ENCODE measurements around the gene CCND1. TPM values are rescaled to one million over a fixed set of nuclear protein-coding genes. Genes with fewer than 3 reads are reported as not detected.

The CCND1 gene
- total RNA-seq, 1 donor from 2014 or later: 85.0 TPM

DNA sequence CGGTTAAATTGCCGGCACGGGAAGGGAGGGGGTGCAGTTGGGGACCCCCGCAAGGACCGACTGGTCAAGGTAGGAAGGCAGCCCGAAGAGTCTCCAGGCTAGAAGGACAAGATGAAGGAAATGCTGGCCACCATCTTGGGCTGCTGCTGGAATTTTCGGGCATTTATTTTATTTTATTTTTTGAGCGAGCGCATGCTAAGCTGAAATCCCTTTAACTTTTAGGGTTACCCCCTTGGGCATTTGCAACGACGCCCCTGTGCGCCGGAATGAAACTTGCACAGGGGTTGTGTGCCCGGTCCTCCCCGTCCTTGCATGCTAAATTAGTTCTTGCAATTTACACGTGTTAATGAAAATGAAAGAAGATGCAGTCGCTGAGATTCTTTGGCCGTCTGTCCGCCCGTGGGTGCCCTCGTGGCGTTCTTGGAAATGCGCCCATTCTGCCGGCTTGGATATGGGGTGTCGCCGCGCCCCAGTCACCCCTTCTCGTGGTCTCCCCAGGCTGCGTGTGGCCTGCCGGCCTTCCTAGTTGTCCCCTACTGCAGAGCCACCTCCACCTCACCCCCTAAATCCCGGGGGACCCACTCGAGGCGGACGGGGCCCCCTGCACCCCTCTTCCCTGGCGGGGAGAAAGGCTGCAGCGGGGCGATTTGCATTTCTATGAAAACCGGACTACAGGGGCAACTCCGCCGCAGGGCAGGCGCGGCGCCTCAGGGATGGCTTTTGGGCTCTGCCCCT lies 529 bp upstream of the CCND1 start:
- Mint-ChIP-seq H3K27ac (peak overlapping the region; percentile 87), H3K4me1 (peaks cover 35% of the 10 kb centered on the region), H3K9me3 (no peaks in the 10 kb centered on the region), H3K4me3 (peak overlapping the region; percentile 99), H3K36me3 (peaks cover 2% of the 10 kb centered on the region), H3K27me3 (ENCODE audit: insufficient read depth, low read depth) (peaks cover 8% of the 10 kb centered on the region)
- peaks cover 35% of the 10 kb centered on the region for H4K20me1 ChIP-seq (ENCODE audit: low read depth)
- H3K79me2 ChIP-seq (ENCODE audit: low read depth): peaks cover 44% of the 10 kb centered on the region
- H3K4me3 ChIP-seq: peak overlapping the region; percentile 94
- peak overlapping the region; percentile 93 for H3K4me2 ChIP-seq
- DNase-seq (ENCODE audit: low spot score): peak; percentile 48
- peak overlapping the region; percentile 57 for H3K27ac ChIP-seq
- H3K4me1 ChIP-seq: peaks cover 32% of the 10 kb centered on the region
- H3K9ac ChIP-seq: no peak overlapping the region
- peak overlapping the region; percentile 14 for H2AFZ ChIP-seq (replicated peaks)
- no peaks in the 10 kb centered on the region for H3K36me3 ChIP-seq
- H3K27me3 ChIP-seq: peaks cover 24% of the 10 kb centered on the region
- H3F3A ChIP-seq (ENCODE audit: low read depth): peaks cover 27% of the 10 kb centered on the region
- H3K9me3 ChIP-seq (ENCODE audit: low read depth): no peaks in the 10 kb centered on the region
- TF ChIP-seq EZH2phosphoT487 (IDR thresholded peaks at IDR 0.05) (peak; percentile 10), EZH2 (IDR thresholded peaks at IDR 0.05) (no peak)
- TF ChIP-seq, protein P1, sequence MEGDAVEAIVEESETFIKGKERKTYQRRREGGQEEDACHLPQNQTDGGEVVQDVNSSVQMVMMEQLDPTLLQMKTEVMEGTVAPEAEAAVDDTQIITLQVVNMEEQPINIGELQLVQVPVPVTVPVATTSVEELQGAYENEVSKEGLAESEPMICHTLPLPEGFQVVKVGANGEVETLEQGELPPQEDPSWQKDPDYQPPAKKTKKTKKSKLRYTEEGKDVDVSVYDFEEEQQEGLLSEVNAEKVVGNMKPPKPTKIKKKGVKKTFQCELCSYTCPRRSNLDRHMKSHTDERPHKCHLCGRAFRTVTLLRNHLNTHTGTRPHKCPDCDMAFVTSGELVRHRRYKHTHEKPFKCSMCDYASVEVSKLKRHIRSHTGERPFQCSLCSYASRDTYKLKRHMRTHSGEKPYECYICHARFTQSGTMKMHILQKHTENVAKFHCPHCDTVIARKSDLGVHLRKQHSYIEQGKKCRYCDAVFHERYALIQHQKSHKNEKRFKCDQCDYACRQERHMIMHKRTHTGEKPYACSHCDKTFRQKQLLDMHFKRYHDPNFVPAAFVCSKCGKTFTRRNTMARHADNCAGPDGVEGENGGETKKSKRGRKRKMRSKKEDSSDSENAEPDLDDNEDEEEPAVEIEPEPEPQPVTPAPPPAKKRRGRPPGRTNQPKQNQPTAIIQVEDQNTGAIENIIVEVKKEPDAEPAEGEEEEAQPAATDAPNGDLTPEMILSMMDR (IDR thresholded peaks at IDR 0.05): no peak

DNA sequence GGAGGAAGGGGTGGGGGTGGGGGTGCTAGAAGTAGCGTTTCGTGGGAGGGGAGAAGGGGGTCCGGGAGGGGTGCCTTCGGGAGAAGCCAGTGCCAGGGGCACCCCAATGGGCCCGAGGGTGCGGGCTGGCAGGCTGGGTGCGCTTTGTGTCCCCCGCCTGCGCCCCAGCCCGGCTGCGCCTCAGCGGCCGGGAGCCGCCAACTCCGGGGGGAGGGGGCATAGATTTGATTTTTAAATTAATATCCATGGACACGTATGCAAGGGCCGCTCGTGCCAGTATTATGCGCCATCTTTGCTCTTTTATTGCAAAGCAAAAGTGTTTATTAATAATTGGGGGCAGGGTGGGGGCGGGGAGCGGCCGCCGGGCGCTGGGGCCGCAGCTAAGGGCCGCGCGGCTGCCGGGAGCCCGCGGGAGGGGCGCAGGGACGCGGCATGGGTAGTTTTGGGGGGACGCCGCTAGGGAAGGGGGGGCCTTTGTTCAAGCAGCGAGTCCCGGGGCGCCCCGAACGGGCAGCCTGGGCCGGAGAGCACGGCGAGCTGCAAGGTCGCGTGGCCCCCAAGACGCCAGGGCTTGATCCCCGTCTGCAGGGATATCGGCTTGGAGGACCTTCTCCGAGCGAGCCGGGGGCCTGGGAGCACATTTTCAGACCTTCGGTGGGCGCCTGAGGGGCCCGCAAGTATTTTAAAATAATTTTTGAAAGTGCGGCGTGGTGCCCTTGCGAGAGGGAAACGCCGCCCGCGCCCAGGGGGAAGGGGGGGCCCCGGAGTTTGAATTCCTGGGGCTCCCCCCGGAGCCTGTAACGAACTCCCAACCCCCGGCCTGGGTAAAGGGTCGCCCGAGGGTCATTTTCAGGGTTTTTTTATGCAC lies 959 bp downstream of the CCND1 start:
- H3K4me3 ChIP-seq: peak overlapping the region; percentile 94
- H4K20me1 ChIP-seq (ENCODE audit: low read depth): peaks cover 50% of the 10 kb centered on the region
- no peaks in the 10 kb centered on the region for H3K36me3 ChIP-seq
- no peak overlapping the region for H2AFZ ChIP-seq (replicated peaks)
- peaks cover 12% of the 10 kb centered on the region for H3K27me3 ChIP-seq
- Mint-ChIP-seq H3K27ac (no peak overlapping the region), H3K36me3 (peaks cover 4% of the 10 kb centered on the region), H3K27me3 (ENCODE audit: insufficient read depth, low read depth) (peaks cover 6% of the 10 kb centered on the region), H3K4me1 (peaks cover 31% of the 10 kb centered on the region), H3K4me3 (peak overlapping the region; percentile 99), H3K9me3 (no peaks in the 10 kb centered on the region)
- DNase-seq (ENCODE audit: low spot score): peak; percentile 35
- peaks cover 34% of the 10 kb centered on the region for H3K4me1 ChIP-seq
- peak overlapping the region; percentile 80 for H3K9ac ChIP-seq
- H3K27ac ChIP-seq: no peak overlapping the region
- peaks cover 46% of the 10 kb centered on the region for H3K79me2 ChIP-seq (ENCODE audit: low read depth)
- H3K9me3 ChIP-seq (ENCODE audit: low read depth): no peaks in the 10 kb centered on the region
- peak overlapping the region; percentile 93 for H3K4me2 ChIP-seq
- TF ChIP-seq EZH2 (IDR thresholded peaks at IDR 0.05) (no peak), EZH2phosphoT487 (IDR thresholded peaks at IDR 0.05) (no peak)
- H3F3A ChIP-seq (ENCODE audit: low read depth): peaks cover 37% of the 10 kb centered on the region

DNA sequence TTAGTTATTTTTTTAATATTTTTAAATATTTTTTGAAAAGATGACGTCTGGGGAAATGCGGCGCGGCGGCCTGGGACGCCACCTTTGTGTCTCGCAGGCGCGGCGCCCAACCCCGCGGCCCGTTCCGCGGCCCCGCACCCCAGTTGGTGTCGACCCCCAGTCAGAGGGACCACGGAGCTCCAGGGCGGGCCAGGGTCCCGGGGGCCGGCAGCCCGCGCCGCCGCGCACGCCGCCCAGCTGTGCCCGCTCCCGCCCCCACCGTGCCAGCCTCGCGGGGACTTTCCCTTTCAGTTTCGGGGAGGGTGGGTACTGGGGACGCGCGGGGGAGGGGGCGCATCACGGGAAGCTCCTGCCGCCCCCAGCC lies 1.6 kb downstream of the CCND1 start:
- peaks cover 56% of the 10 kb centered on the region for H4K20me1 ChIP-seq (ENCODE audit: low read depth)
- no peak overlapping the region for H3K27ac ChIP-seq
- peak; percentile 60 for DNase-seq (ENCODE audit: low spot score)
- H3F3A ChIP-seq (ENCODE audit: low read depth): peaks cover 37% of the 10 kb centered on the region
- peaks cover 6% of the 10 kb centered on the region for H3K27me3 Mint-ChIP-seq (ENCODE audit: insufficient read depth, low read depth)
- H3K36me3 Mint-ChIP-seq: peaks cover 6% of the 10 kb centered on the region
- H3K27ac Mint-ChIP-seq: no peak overlapping the region
- H3K9ac ChIP-seq: peak overlapping the region; percentile 80
- H3K36me3 ChIP-seq: no peaks in the 10 kb centered on the region
- peaks cover 6% of the 10 kb centered on the region for H3K27me3 ChIP-seq
- TF ChIP-seq, protein P1 (IDR thresholded peaks at IDR 0.05): no peak
- TF ChIP-seq EZH2phosphoT487 (IDR thresholded peaks at IDR 0.05) (no peak), EZH2 (IDR thresholded peaks at IDR 0.05) (no peak)
- H3K79me2 ChIP-seq (ENCODE audit: low read depth): peaks cover 52% of the 10 kb centered on the region
- peak overlapping the region; percentile 94 for H3K4me3 ChIP-seq
- peaks cover 31% of the 10 kb centered on the region for H3K4me1 Mint-ChIP-seq
- peaks cover 31% of the 10 kb centered on the region for H3K4me1 ChIP-seq
- H3K4me2 ChIP-seq: peak overlapping the region; percentile 93
- no peak overlapping the region for H2AFZ ChIP-seq (replicated peaks)
- H3K4me3 Mint-ChIP-seq: peak overlapping the region; percentile 81
- H3K9me3 ChIP-seq (ENCODE audit: low read depth): no peaks in the 10 kb centered on the region
- H3K9me3 Mint-ChIP-seq: no peaks in the 10 kb centered on the region

Data from neural progenitor cell (in vitro differentiated cells).